Activated CD8-positive, alpha-beta memory T cell treated with anti-CD3 and anti-CD28 coated beads for 36 hours (primary cell): ENCODE data around the gene TEX54. TPM values are rescaled to one million over a fixed set of nuclear protein-coding genes. Genes with fewer than 3 reads are reported as not detected.

Experiments used
- CTCF ChIA-PET: fragments of 350-600 bp; sonication (Branson Sonifier 250); formaldehyde crosslinking; loops from one replicate; lab custom pipeline; 2021; ENCODE audit warnings: antibody characterized with exemption; lab: Charles Lee
- POLR2A ChIA-PET: fragments of 350-600 bp; sonication (Branson Sonifier 250); formaldehyde crosslinking; loops from one replicate; lab custom pipeline; 2021; ENCODE audit warnings: antibody characterized with exemption; lab: Charles Lee
- total RNA-seq, 2 experiments: library from RNA; stranded (reverse); gene quantifications; one replicate each; pipeline ENCODE4 v1.2.3, GENCODE V29; 2021

The TEX54 gene
- total RNA-seq, 2 experiments from 2014 or later = 1.4 TPM; not detected in 1

DNA sequence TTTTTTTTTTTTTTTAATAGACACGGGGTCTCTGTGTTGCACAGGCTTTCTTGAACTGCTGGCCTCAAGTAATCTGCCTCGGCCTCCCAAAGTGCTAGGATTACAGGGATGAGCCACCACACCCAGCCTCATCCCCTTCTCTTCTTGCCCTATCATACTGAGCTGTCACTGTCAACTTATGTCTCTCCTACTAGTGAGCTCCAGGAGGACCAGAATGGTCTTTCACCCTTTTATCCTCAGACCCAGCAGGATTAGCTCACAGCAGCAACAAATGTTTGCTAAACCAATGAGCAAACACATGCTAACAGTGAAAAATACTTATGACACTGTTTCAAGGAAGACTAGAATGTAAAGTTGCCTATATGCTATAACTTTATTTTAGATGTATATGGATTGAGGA lies 21.0 kb downstream of the TEX54 start:
- CTCF ChIA-PET = interaction anchor here (1.1 kb wide), 1 partner anchor 16 kb away, joined by 4 read pairs; no protein-coding TSS in a partner anchor

DNA sequence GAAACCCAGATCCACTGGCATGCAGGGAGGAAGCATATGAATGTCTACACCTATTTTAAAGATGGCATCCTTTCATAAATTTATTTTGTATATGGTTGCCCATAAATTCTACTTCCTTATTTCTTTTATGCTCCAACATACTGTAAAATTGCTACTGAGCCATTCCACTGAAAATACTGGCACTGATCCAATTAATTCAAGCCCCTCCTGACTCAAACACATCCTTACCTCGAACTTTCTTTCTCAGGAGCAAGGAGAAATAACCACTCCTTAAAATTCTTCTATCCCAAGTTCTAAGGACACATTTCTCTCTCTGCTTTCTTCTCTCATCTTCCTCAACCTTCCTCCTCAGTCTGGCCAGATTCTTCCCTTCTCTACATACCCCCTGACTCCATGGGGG lies 21.9 kb downstream of the TEX54 start:
- POLR2A ChIA-PET = interaction anchor here (0.6 kb wide), 1 partner anchor 69 kb away, joined by 3 read pairs; no protein-coding TSS in a partner anchor

More for the DNA sequence above, 21.0 kb downstream of the TEX54 start:
- POLR2A ChIA-PET = interaction anchor here (0.6 to 0.7 kb wide), 2 partner anchors 32 to 70 kb away, joined by 3 to 6 read pairs; no protein-coding TSS in a partner anchor

GRCh38 chr11:62806611-62807121 lies 26.0 kb downstream of the TEX54 start:
- ChIA-PET POLR2A (interaction anchor here (0.5 to 2.5 kb wide), 10 partner anchors 10 to 138 kb away, joined by 3 to 17 read pairs (median 6); partner anchors contain the start of genes STX5, TEX54, TMEM179B and WDR74), CTCF (interaction anchor here (1.1 to 2.9 kb wide), 3 partner anchors 10 to 53 kb away, joined by 3 to 19 read pairs (median 5); partner anchors contain the start of gene TMEM179B)

More for the DNA sequence above, 21.9 kb downstream of the TEX54 start:
- CTCF ChIA-PET = no interaction called here

DNA sequence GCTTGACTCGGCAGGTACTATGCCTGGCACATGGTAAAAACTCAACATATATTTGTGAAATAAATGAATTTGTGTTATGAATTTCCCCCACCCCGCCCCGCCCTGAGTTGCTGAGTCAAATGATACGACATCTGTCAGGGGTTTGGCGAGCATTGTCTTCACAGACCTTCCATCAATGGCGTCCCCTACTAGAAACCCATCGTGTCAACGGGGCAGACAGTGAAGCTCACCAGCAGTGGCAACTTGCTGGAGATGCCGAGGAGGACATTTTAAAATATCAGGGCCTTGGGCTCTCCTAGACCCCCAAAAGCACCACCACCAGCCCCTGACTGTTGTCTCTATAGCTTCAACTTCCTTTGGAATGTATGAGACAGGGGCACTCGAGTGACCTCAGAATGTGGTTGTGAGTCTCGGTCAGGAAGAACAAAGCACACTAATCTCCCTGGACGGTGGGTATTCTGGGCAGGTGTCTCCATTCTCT lies 26.6 kb downstream of the TEX54 start:
- ChIA-PET CTCF (interaction anchor here (0.8 to 2.9 kb wide), 5 partner anchors 11 to 75 kb away, joined by 3 to 19 read pairs (median 4); partner anchors contain the start of genes SLC3A2 and TMEM179B), POLR2A (interaction anchor here (0.6 to 2.5 kb wide), 12 partner anchors 10 to 96 kb away, joined by 3 to 17 read pairs (median 6); partner anchors contain the start of genes SLC3A2, STX5, TEX54 and TMEM179B)

DNA sequence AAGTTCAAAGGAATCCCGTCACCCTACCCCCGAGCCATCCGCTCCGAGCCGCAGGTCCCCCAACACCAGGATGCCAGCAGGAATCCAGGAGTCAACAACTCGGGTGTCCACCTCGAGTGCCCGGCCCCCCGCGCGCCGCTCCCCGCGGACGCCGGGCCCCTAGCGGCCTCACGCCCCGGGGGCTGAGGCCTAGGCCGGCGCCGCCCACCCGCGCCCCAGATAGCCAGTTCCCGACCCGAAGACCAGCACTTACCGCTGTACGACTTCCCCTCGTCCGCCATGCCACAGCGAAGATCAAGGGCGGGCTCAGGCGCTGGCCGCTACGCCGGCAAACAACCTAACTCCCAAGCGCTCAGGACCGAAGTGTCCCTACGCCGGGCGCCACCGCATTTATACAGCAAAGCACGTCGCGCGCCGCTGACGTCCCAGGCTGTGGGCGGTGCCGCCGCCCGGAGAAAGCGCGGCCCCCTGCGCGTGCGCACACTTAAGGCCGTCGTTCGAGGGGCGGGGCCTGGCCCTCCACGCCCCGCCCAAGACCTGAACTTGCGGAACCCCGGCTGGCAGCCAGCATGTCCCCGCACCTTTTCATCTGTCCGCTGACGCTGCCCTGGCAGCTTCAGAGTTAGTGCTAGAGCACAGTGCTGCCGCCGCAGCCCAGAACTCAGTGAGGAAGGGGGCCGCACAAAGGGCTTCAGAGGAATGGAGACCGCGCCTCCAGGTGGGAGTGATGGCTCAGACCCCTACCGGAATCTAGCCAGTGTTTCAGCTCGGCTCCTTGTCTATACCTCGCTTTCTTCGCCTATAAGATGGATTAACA lies 27.4 kb downstream of the TEX54 start, which contains the start of gene NXF1:
TSS of gene NXF1 (minus strand) at position 365 of the 817 bp plus-strand sequence. CDS start at position 281, 84 bp downstream.
- POLR2A ChIA-PET = interaction anchor here (0.6 to 2.5 kb wide), 12 partner anchors 10 to 96 kb away, joined by 3 to 17 read pairs (median 6); partner anchors contain the start of genes SLC3A2, STX5, TEX54 and TMEM179B
- CTCF ChIA-PET = interaction anchor here (0.8 to 2.9 kb wide), 4 partner anchors 11 to 76 kb away, joined by 3 to 19 read pairs (median 4); partner anchors contain the start of genes SLC3A2 and TMEM179B

DNA sequence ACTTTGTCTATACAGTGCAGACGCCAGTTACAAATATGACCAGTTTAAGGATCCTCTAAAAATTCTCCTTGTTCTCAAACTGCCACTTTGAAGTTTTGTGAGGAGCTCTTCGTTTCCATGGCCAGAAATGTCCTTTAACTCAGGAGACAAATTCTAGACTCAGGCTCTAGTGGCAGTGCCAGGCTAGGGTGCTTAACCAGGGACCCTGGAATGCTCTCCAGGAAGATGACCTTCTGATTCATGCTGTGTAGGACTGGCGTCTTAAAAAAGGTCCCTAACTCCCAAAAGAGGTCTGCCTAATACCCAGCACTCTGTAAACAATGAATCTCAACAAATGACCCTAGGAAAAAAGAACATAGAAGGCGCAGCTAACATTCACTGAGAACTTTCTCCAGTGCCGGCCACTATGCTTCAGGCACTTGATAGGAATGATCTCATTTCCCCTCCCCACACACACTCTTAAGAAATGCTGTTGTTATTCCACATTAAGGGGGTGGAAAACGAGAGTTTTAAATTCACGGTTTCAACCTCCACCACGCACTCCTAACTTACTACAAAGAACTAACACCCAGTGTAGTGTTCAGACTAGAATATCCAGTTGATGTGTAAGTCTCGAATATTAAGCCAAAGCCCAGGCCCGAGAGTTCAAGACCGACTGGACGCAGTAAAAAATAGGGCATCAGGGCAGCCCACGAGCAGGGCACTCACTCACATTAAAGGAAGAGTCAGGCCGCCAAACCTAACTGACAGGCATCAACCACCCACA lies 28.1 kb downstream of the TEX54 start:
- ChIA-PET CTCF (interaction anchor here (1.3 to 1.5 kb wide), 2 partner anchors 12 to 18 kb away, joined by 4 to 5 read pairs; no protein-coding TSS in a partner anchor), POLR2A (interaction anchor here (0.6 to 1.4 kb wide), 9 partner anchors 10 to 52 kb away, joined by 3 to 5 read pairs (median 4); no protein-coding TSS in a partner anchor)

- CTCF ChIA-PET = interaction anchor here (0.7 to 1.4 kb wide), 2 partner anchors 15 to 103 kb away, joined by 4 read pairs; no protein-coding TSS in a partner anchor
- POLR2A ChIA-PET = interaction anchor here (0.7 to 3.4 kb wide), 4 partner anchors 9 to 35 kb away, joined by 3 to 15 read pairs (median 8); partner anchors contain the start of genes TMEM179B and TMEM223
Measured at GRCh38 chr11:62801071-62801470, 31.6 kb downstream of the TEX54 start.

DNA sequence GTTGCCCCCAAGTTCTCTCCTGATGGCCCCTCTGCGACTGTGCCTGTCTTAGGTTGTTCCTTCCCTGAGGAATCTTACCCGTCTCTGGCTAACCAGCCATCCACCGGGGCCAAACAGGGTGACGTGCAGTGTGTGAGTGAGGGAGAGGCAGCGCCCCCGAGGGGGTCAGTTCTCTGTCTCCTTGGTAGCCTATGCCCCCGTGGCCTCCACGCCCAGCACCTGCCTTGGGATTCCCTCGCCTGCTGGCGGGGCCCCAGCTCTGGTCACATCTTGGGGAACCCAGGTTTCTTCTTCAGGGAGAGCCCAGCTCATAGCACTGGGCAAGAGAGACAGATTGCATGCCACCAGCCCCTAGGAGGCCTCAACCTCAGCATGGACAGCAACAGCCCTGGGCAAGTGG lies 33.2 kb downstream of the TEX54 start:
- ChIA-PET CTCF (interaction anchor here (1.5 kb wide), 1 partner anchor 12 kb away, joined by 3 read pairs; the partner anchor contains the start of gene TMEM179B), POLR2A (interaction anchor here (3.4 kb wide), 1 partner anchor 8 kb away, joined by 15 read pairs; the partner anchor contains the start of gene TMEM223)

DNA sequence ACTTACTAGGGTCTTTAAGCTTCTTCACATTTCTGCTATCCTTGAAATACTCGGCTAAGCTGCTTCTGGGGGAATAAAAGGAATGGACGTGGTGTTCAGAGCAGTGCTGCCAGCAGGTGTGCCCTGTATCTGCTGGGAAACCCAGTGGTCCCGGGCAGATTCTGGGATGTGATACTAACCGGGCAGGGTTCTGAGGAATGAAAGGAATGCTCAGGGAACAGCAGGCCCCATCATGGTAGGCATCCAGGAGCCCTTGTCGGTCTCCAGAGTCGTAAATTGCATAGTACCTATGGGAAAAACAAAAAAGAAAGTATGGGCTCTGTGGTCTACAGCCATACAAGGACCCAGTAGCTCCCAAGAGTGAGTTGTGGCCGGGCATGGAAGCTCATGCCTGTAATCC lies 36.4 kb downstream of the TEX54 start:
- ChIA-PET POLR2A (interaction anchor here (0.5 to 2.0 kb wide), 4 partner anchors 10 to 1480 kb away, joined by 4 to 8 read pairs (median 4); partner anchors contain the start of genes STX5 and TEX54), CTCF (interaction anchor here (0.6 to 1.5 kb wide), 6 partner anchors 9 to 184 kb away, joined by 3 to 5 read pairs (median 3); partner anchors contain the start of genes EML3 and TMEM179B)

- ChIA-PET POLR2A (interaction anchor here (0.7 to 1.1 kb wide), 2 partner anchors 10 to 114 kb away, joined by 4 read pairs; no protein-coding TSS in a partner anchor), CTCF (no interaction called here)
Measured at GRCh38 chr11:62794201-62794775, 38.4 kb downstream of the TEX54 start.

GRCh38 chr11:62792202-62792575 lies 40.5 kb downstream of the TEX54 start:
- POLR2A ChIA-PET = interaction anchor here (1.8 to 2.5 kb wide), 2 partner anchors 9 to 64 kb away, joined by 5 to 15 read pairs; no protein-coding TSS in a partner anchor
- CTCF ChIA-PET = interaction anchor here (0.5 to 1.4 kb wide), 3 partner anchors 12 to 72 kb away, joined by 3 to 4 read pairs (median 3); no protein-coding TSS in a partner anchor

DNA sequence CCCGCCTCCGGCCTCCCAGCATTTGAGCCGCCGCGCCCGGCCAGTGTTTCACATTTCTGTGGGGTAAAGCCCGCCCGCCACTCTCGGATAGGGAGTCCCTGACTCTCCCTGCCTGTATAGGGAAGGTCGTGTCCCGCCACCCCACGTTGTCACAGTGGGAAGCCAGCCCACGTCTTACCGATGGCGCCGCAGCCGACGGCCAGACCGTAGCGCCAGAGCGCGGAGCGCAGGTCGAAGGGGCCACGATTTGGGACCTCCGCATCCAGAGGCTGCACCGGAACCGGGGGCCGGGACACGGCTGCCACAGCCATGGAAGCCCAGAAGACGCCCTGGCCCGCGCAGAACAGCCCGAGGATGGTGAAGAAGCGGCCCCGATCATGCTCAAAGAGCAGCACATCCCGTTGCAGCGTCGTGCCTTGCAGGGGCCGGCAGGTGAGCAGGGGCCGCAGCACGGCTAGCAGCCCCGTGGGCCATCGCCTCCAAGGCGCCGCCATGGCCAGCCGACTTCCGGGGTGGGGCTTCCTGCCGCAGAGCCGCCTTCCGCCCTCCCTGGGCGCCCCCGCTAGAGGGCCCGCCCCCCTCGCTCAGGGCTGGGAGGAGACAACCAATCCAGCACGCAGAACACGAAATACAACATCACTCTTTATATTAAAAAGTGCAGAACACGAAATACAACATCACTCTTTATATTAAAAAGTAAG lies 41.0 kb downstream of the TEX54 start, which contains the start of gene TMEM223:
TSS of gene TMEM223 (minus strand) at position 506 of the 701 bp plus-strand sequence. CDS start at position 494, 12 bp downstream.
- POLR2A ChIA-PET = interaction anchor here (0.6 to 2.5 kb wide), 7 partner anchors 9 to 66 kb away, joined by 3 to 15 read pairs (median 4); partner anchors contain the start of gene NXF1

DNA sequence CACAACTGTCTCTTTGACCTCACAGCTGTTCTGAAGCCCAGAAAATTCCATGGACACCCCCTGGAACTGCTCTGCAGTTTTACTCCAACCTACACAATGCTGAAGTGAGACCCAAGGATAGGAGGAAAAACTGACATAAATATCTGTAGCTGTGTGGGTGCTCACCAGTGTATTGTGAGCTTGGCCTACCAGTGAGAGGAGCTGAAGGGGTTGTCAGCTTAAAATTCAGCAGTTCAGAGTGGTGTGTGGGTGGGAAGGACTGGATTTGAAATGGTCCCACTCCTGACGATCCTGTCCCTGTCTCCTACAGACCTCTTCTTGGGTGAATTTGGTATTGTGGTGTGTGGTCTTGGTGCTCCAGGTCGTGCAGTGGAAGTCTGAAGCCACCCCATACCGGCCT lies 43.1 kb downstream of the TEX54 start:
- ChIA-PET POLR2A (interaction anchor here (0.5 to 0.8 kb wide), 3 partner anchors 14 to 85 kb away, joined by 3 read pairs; partner anchors contain the start of gene TAF6L), CTCF (interaction anchor here (0.7 to 1.5 kb wide), 4 partner anchors 36 to 122 kb away, joined by 3 to 4 read pairs (median 3); partner anchors contain the start of gene ZBTB3)

More for the DNA sequence above, 41.0 kb downstream of the TEX54 start, which contains the start of gene TMEM223:
- CTCF ChIA-PET = interaction anchor here (1.4 kb wide), 1 partner anchor 50 kb away, joined by 3 read pairs; no protein-coding TSS in a partner anchor

- ChIA-PET CTCF (interaction anchor here (1.1 to 3.4 kb wide), 3 partner anchors 52 to 67 kb away, joined by 3 to 46 read pairs (median 16); no protein-coding TSS in a partner anchor), POLR2A (interaction anchor here (0.5 to 3.5 kb wide), 4 partner anchors 15 to 167 kb away, joined by 3 to 37 read pairs (median 6); partner anchors contain the start of gene TAF6L)
Measured at GRCh38 chr11:62788991-62789390, 43.6 kb downstream of the TEX54 start.
